PFSK-1 (cell line): ENCODE measurements around the gene CSPG4.

Experiments used
- POLR2AphosphoS5 ChIP-seq: IDR thresholded peaks from 2 replicates; pipeline ENCODE4 v1.6.1; 2012; ENCODE audit warnings: low read depth, mild to moderate bottlenecking, control low read depth, low read length, moderate library complexity
- TAF1 ChIP-seq: IDR thresholded peaks from 2 replicates; pipeline ENCODE4 v1.6.1; 2012; ENCODE audit warnings: low read length, control low read depth, borderline replicate concordance; ENCODE audit not compliant: insufficient read depth

- no peak for TF ChIP-seq TAF1
- no peak for TF ChIP-seq POLR2AphosphoS5
Measured at GRCh38 chr15:75651810-75652543, 60.7 kb downstream of the CSPG4 start.
